Smooth muscle cell (in vitro differentiated cells): ENCODE data around the gene SIGLEC8. TPM values are rescaled to one million over a fixed set of nuclear protein-coding genes. Genes with fewer than 3 reads are reported as not detected.

Source experiments
- DNase-seq: peaks from one replicate; lab custom pipeline; 2025; ENCODE audit not compliant: unreplicated experiment; lab: John Stamatoyannopoulos, UW
- H2AFZ ChIP-seq: fragments of 200-600 bp; sonication (generic); 2 replicates; pipeline ENCODE4 v1.6.0; 2016; ENCODE audit warnings: antibody characterized with exemption, low read depth, mild to moderate bottlenecking
- H3F3A ChIP-seq: fragments of 200-600 bp; sonication (generic); 2 replicates; pipeline ENCODE4 v1.6.0; 2017; ENCODE audit warnings: antibody characterized with exemption, low read depth
- H3K27ac ChIP-seq: fragments of 200-600 bp; sonication (generic); 2 replicates; pipeline ENCODE4 v1.5.1; 2016; ENCODE audit warnings: low read depth, mild to moderate bottlenecking
- H3K27me3 ChIP-seq: fragments of 200-600 bp; sonication (generic); 2 replicates; pipeline ENCODE4 v1.6.1; 2016; ENCODE audit warnings: low read depth, mild to moderate bottlenecking
- H3K36me3 ChIP-seq: fragments of 200-600 bp; sonication (generic); 2 replicates; pipeline ENCODE4 v1.5.1; 2016; ENCODE audit warnings: low read depth
- H3K4me1 ChIP-seq: fragments of 200-600 bp; sonication (generic); 2 replicates; pipeline ENCODE4 v1.5.1; 2016; ENCODE audit warnings: low read depth
- H3K4me2 ChIP-seq: fragments of 200-600 bp; sonication (generic); 2 replicates; pipeline ENCODE4 v1.6.0; 2016; ENCODE audit warnings: mild to moderate bottlenecking
- H3K4me3 ChIP-seq: fragments of 200-600 bp; sonication (generic); 2 replicates; pipeline ENCODE4 v1.5.1; 2016; ENCODE audit warnings: mild to moderate bottlenecking
- H3K79me2 ChIP-seq: fragments of 200-600 bp; sonication (generic); 2 replicates; pipeline ENCODE4 v1.6.0; 2016; ENCODE audit warnings: low read depth, mild to moderate bottlenecking
- H3K9ac ChIP-seq: fragments of 200-600 bp; sonication (generic); 2 replicates; pipeline ENCODE4 v1.6.0; 2016; ENCODE audit warnings: low read depth
- H3K9me3 ChIP-seq: fragments of 200-600 bp; sonication (generic); replicated peaks from 2 replicates; pipeline ENCODE4 v1.5.1; 2016; ENCODE audit warnings: low read depth
- H4K20me1 ChIP-seq: fragments of 200-600 bp; sonication (generic); 2 replicates; pipeline ENCODE4 v1.6.0; 2016; ENCODE audit warnings: low read depth
- WGBS: methylation state at CpG from one replicate; pipeline ENCODE4 v1.1.7; 2016; ENCODE audit warnings: low lambda C conversion rate; 5-methylcytosine and 5-hydroxymethylcytosine counted together
- polyA plus RNA-seq: library from polyadenylated mRNA; unstranded; fragments of >200 nt; fragmentation: Nextera tagmentation; extraction: Ambion mirVana; gene quantifications from 2 replicates; pipeline ENCODE4 v1.2.1, GENCODE V29; 2016
- total RNA-seq: library from RNA; depleted of rRNA; stranded (reverse); fragments of >200 nt; gene quantifications from 2 replicates; pipeline ENCODE4 v1.2.3, GENCODE V29; 2014
- TF ChIP-seq, protein P1 (sequence below): fragments of 200-600 bp; sonication (generic); IDR thresholded peaks from 2 replicates; pipeline ENCODE4 v1.5.1; 2017; ENCODE audit warnings: borderline replicate concordance, mild to moderate bottlenecking, antibody characterized with exemption; ENCODE audit not compliant: insufficient read depth, poor library complexity, severe bottlenecking

SIGLEC8 gene
- total and polyA plus RNA-seq, 2 experiments from 2014 or later = not detected

DNA sequence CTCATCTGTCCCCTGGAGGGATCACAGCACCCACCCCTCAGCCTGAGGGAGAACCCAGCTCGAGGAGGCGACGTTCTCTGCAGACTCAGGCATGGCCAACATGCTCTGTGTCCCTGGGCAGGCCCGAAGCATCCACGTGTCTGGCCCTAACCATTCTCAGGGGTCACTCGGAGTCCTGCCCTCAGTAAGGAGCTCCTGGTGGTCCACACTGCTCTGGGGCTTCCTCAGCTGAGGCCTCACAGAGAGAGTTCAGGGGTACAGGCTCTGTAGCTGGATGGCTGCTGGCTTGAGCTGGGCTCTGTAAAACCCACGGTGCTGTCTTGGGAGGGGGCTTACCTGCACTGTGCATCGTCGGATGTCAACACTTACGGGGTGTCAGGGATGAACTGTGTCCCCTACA lies 4.4 kb upstream of the SIGLEC8 start:
- no peaks in the 10 kb centered on the region for H3K9me3 ChIP-seq
- DNase-seq = no peak

DNA sequence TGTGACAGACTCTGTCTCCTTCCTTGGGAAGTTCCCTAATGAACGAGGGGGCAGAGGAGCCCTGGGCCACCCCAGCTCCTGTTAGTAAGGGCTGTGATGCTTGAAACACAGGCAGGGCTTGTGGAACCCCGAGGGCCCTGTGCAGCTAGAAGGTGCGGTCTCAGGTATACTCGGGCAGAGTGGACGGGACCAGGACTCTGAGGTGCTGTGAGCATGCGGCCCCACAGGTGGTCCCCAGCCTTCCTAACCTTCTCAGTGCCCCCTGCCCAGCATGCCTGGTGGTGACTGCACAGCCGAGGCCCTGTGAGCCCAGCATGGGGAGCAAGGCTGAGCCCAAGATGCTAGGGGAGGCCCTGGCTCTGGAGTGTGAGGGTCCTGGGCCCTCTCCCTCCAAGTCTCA lies 4.0 kb upstream of the SIGLEC8 start:
- no peaks in the 10 kb centered on the region for H3K27me3 ChIP-seq
- 80% methylated on average over 7 of the region's 7 CpGs for WGBS

More for the DNA sequence above, 4.4 kb upstream of the SIGLEC8 start:
- Histone ChIP-seq H4K20me1 (no peaks in the 10 kb centered on the region), H3K4me3 (no peak overlapping the region), H3F3A (no peaks in the 10 kb centered on the region), H2AFZ (no peak overlapping the region), H3K4me1 (no peaks in the 10 kb centered on the region), H3K36me3 (no peaks in the 10 kb centered on the region), H3K27ac (no peak overlapping the region), H3K27me3 (no peaks in the 10 kb centered on the region), H3K79me2 (no peaks in the 10 kb centered on the region), H3K4me2 (no peak overlapping the region), H3K9ac (no peak overlapping the region)
- TF ChIP-seq, protein P1, sequence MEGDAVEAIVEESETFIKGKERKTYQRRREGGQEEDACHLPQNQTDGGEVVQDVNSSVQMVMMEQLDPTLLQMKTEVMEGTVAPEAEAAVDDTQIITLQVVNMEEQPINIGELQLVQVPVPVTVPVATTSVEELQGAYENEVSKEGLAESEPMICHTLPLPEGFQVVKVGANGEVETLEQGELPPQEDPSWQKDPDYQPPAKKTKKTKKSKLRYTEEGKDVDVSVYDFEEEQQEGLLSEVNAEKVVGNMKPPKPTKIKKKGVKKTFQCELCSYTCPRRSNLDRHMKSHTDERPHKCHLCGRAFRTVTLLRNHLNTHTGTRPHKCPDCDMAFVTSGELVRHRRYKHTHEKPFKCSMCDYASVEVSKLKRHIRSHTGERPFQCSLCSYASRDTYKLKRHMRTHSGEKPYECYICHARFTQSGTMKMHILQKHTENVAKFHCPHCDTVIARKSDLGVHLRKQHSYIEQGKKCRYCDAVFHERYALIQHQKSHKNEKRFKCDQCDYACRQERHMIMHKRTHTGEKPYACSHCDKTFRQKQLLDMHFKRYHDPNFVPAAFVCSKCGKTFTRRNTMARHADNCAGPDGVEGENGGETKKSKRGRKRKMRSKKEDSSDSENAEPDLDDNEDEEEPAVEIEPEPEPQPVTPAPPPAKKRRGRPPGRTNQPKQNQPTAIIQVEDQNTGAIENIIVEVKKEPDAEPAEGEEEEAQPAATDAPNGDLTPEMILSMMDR = no peak
- 75% methylated on average over 10 of the region's 10 CpGs for WGBS

DNA sequence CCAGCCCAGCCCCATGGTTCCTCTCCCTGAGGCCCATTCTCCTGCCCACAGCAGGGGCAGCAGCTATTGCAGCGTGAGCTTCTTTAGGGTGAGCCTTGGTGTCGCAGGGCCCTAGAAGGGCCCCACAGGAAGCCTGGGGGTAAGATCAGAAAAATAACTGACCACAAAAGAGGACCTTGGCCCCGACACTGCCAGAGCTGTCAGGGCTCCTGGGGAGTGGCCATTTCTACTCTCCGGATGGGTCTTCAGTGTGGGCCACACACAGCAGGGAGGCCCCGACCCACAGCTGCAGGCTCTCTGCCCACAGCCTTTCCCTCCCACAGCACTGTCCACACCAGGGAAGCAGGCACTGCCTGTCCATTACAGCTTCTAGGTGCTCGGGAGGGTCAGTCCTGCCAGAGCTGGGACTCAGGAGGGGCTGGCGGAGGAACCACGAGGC lies 3.5 kb upstream of the SIGLEC8 start:
- Histone ChIP-seq H2AFZ (no peak overlapping the region), H3K4me2 (no peak overlapping the region), H3K36me3 (no peaks in the 10 kb centered on the region), H3K9me3 (no peaks in the 10 kb centered on the region), H3K27ac (no peak overlapping the region), H3K79me2 (no peaks in the 10 kb centered on the region), H3K9ac (no peak overlapping the region), H3F3A (no peaks in the 10 kb centered on the region), H3K4me3 (no peak overlapping the region), H3K27me3 (no peaks in the 10 kb centered on the region), H3K4me1 (no peaks in the 10 kb centered on the region), H4K20me1 (no peaks in the 10 kb centered on the region)
- DNase-seq = no peak
- 78% methylated on average over 8 of the region's 8 CpGs for WGBS
- TF ChIP-seq, protein P1 = no peak

More for the DNA sequence above, 4.0 kb upstream of the SIGLEC8 start:
- Histone ChIP-seq H3K4me3 (no peak overlapping the region), H3K9me3 (no peaks in the 10 kb centered on the region), H2AFZ (no peak overlapping the region), H3K9ac (no peak overlapping the region), H3K36me3 (no peaks in the 10 kb centered on the region), H3F3A (no peaks in the 10 kb centered on the region), H3K4me2 (no peak overlapping the region), H3K27ac (no peak overlapping the region), H3K4me1 (no peaks in the 10 kb centered on the region), H3K79me2 (no peaks in the 10 kb centered on the region), H4K20me1 (no peaks in the 10 kb centered on the region)
- DNase-seq = no peak
- TF ChIP-seq, protein P1 = no peak

DNA sequence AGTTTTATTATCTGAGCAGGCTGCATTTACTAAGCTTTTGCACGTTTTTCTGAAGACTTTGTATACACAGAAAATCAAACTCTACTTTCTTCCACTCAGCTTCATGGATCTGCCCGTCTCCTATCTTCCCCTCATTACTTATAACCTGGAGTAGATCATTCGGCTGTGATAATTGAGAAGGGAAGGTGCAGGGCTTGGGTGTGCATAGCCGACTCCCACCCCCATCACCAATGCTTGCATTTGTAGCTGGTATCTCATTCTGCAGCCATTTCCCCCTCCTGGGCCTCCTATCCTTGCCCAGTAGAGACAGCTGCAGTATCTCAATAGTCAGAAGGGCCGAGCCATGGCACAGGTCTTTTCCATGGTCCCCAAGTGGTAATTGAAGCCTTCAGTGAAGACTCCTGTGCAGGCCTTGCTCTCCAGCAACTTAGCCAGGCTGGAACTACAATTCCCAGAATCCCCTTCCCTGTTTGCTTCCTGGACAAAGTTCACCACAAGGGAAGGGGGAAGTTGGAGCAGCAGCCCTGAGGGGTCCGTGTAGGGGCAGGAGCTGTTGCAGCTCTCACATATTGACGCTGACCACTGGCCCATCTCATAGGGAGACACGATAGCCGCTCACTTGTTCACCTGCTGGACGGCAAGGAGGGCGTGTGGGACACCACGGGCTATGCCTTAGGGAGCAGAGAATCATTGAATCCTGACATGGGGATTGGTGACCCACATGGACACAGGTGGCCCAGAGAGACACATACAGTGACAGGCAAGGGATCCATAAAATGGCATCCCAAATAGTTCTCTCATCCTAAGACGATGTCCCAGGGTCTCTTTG lies 2.1 kb upstream of the SIGLEC8 start:
- no peak overlapping the region for H3K9ac ChIP-seq
- no peaks in the 10 kb centered on the region for H3K36me3 ChIP-seq
- H3K27ac ChIP-seq = no peak overlapping the region
- no peak overlapping the region for H3K4me2 ChIP-seq
- DNase-seq = no peak
- H3K9me3 ChIP-seq = no peaks in the 10 kb centered on the region
- no peaks in the 10 kb centered on the region for H3K27me3 ChIP-seq
- H3F3A ChIP-seq = no peaks in the 10 kb centered on the region
- no peak overlapping the region for H2AFZ ChIP-seq
- no peaks in the 10 kb centered on the region for H3K4me1 ChIP-seq
- WGBS = 70% methylated on average over 13 of the region's 13 CpGs
- no peaks in the 10 kb centered on the region for H3K79me2 ChIP-seq
- no peak overlapping the region for H3K4me3 ChIP-seq
- TF ChIP-seq, protein P1 = no peak
- H4K20me1 ChIP-seq = no peaks in the 10 kb centered on the region
